ENCODE data around the gene SMAD3. TPM values are rescaled to one million over a fixed set of nuclear protein-coding genes. Genes with fewer than 3 reads are reported as not detected.

The SMAD3 gene
- total and polyA plus RNA-seq, 2 of the 8 experiments (the other 6 are each of a cell fraction or from before 2014, with no cell fraction given) = 10.1 to 12.4 TPM

DNA sequence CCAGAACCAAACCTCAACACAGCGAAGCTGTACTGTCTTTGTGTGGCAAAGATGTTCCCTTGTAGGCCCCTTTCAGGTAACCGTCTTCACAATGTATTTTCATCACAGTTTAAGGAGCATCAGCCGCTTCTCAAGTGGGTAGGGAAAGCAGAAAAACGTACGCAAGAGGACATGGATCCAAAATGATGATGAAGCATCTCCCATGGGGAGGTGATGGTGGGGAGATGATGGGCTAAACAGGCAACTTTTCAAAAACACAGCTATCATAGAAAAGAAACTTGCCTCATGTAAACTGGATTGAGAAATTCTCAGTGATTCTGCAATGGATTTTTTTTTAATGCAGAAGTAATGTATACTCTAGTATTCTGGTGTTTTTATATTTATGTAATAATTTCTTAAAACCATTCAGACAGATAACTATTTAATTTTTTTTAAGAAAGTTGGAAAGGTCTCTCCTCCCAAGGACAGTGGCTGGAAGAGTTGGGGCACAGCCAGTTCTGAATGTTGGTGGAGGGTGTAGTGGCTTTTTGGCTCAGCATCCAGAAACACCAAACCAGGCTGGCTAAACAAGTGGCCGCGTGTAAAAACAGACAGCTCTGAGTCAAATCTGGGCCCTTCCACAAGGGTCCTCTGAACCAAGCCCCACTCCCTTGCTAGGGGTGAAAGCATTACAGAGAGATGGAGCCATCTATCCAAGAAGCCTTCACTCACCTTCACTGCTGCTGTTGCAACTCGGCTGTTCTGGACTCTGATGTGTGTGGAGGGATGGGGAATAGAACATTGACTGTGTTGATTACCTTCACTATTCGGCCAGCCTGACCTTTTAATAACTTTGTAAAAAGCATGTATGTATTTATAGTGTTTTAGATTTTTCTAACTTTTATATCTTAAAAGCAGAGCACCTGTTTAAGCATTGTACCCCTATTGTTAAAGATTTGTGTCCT, 129.0 kb downstream of the SMAD3 start:
- CTCF ChIA-PET (ENCODE audit: partially characterized antibody) = interaction anchor here (0.6 to 1.8 kb wide), 4 partner anchors 11 to 219 kb away, joined by 3 to 5 read pairs (median 4); no protein-coding TSS in a partner anchor
- Histone ChIP-seq H2BK15ac (ENCODE audit: low read length) (no peak overlapping the region), H3K23me2 (ENCODE audit: low read depth, low read length) (no peaks in the 10 kb centered on the region), H3K18ac (ENCODE audit: extremely low read depth, low read length) (no peak overlapping the region), H3K79me1 (ENCODE audit: low read depth, low read length) (peaks cover 2% of the 10 kb centered on the region), H4K8ac (ENCODE audit: extremely low read depth, insufficient read depth, low read length) (no peak overlapping the region), H2AK5ac (ENCODE audit: low read depth, low read length) (no peak overlapping the region), H2BK5ac (ENCODE audit: low read depth, low read length) (no peak overlapping the region), H2AFZ (ENCODE audit: low read length) (no peak overlapping the region), H3K36me3 (ENCODE audit: control insufficient read depth in 2 of 4, insufficient read depth in 4 of 4, low read length in 3 of 4) (peaks cover 0 to 15% (median 0%) of the 10 kb centered on the region in 4 experiments; a peak in 3 of 8 replicates), H4K20me1 (replicated peaks in 1 of 2; ENCODE audit: control insufficient read depth in 1 of 2, insufficient read depth in 2 of 2, low read length in 2 of 2) (peaks cover 0 to 3% of the 10 kb centered on the region in 2 experiments), H3K4ac (replicated peaks; ENCODE audit: insufficient read length, low read depth, low read length) (no peak overlapping the region), H2BK120ac (replicated peaks; ENCODE audit: low read depth, low read length) (no peak overlapping the region), H3K14ac (ENCODE audit: insufficient read length) (no peak overlapping the region), H3K56ac (replicated peaks; ENCODE audit: insufficient read length, low read depth, low read length) (no peak overlapping the region), H3K27ac (ENCODE audit: low read depth, low read length) (no peak overlapping the region), H3K79me2 (ENCODE audit: control insufficient read depth in 1 of 2, insufficient read depth in 2 of 2, low read length in 2 of 2) (no peaks in the 10 kb centered on the region), H3K4me2 (ENCODE audit: insufficient read depth in 1 of 2, low read depth in 2 of 2, low read length in 2 of 2) (no peak overlapping the region), H3K4me1 (replicated peaks in 1 of 4; ENCODE audit: control insufficient read depth in 3 of 4, insufficient read depth in 4 of 4, low read length in 3 of 4) (peaks cover 0 to 3% (median under 1%) of the 10 kb centered on the region in 4 experiments; a peak in 2 of 7 replicates), H4K5ac (ENCODE audit: insufficient read length, low read depth, low read length) (no peak overlapping the region), H3K23ac (ENCODE audit: insufficient read length) (no peak overlapping the region), H4K91ac (replicated peaks; ENCODE audit: insufficient read length, low read length) (no peak overlapping the region), H3K27me3 (replicated peaks in 1 of 4; ENCODE audit: control insufficient read depth in 3 of 4, extremely low read depth in 1 of 4, insufficient read depth in 3 of 4, low read length in 3 of 4) (no peaks in the 10 kb centered on the region), H2BK12ac (ENCODE audit: low read depth, low read length) (no peak overlapping the region), H3K9ac (replicated peaks in 1 of 4; ENCODE audit: extremely low read depth in 1 of 4, low read depth in 3 of 4, low read length in 3 of 4) (no peak overlapping the region), H3K9me3 (ENCODE audit: insufficient read depth in 2 of 2, low read depth in 1 of 2, low read length in 1 of 2) (no peaks in the 10 kb centered on the region), H3K4me3 (ENCODE audit: extremely low read depth in 1 of 4, insufficient read depth in 2 of 4, low read depth in 3 of 4, low read length in 4 of 4) (no peak overlapping the region), H2BK20ac (ENCODE audit: low read length) (no peak overlapping the region)
- FAIRE-seq (no peak), DNase-seq (ENCODE audit: low read depth in 1 of 2, low spot score in 2 of 2) (peak in 1 of 2 experiments; percentile 33)
- WGBS, 2 experiments (ENCODE audit: extremely low coverage in 1 of 2, insufficient coverage in 1 of 2, insufficient read length in 1 of 2, insufficient replicate concordance in 2 of 2, low coverage in 1 of 2, low lambda C conversion rate in 2 of 2, missing lambda C conversion rate in 1 of 2) = 88% methylated on average over 9 of the region's 9 CpGs; no CpG with 5 or more reads in 1 of the 2 experiments
- POLR2A ChIA-PET (ENCODE audit: partially characterized antibody) = no interaction called here
- TF ChIP-seq CHD1 (IDR thresholded peaks at IDR 0.05; ENCODE audit: low read depth, low read length) (no peak), SP1 (IDR thresholded peaks at IDR 0.05; ENCODE audit: low read depth, low read length) (no peak)

Data from H1 (cell line).